AG10803 (cell line): ENCODE data around the gene RCL1.

Source experiments
- DNase-seq: peaks from one replicate; pipeline ENCODE4 v3.0.0; 2010; ENCODE audit warnings: low read depth
- H3K4me3 ChIP-seq: 2 replicates; pipeline ENCODE4 v1.5.1; 2011; ENCODE audit warnings: mild to moderate bottlenecking, low read length, control low read depth
- TF ChIP-seq, protein P1 (sequence below): conservative IDR thresholded peaks from 2 replicates; pipeline ENCODE4 v1.5.1; 2011; ENCODE audit warnings: mild to moderate bottlenecking, low read length, control low read depth, inconsistent platforms

The RCL1 gene

DNA sequence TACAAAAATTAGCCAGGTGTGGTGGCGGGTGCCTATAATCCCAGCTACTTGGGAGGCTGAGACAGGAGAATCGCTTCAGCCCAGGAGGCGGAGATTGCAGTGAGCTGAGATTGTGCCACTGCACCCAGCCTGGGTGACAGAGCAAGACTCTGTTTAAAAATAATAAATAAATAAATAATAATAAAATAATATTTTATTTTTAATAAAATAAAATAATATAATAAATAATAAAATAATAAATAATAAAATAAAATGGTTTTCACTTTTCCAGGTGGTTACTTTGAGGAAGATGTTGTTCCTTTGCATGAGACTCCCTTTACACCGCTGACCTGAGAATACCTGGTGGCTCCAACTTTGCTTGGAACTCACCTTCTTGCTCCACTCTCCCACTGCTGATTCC is 82.8 kb downstream of the RCL1 start:
- DNase-seq, result no peak
- H3K4me3 ChIP-seq, result no peak overlapping the region
- TF ChIP-seq, protein P1, sequence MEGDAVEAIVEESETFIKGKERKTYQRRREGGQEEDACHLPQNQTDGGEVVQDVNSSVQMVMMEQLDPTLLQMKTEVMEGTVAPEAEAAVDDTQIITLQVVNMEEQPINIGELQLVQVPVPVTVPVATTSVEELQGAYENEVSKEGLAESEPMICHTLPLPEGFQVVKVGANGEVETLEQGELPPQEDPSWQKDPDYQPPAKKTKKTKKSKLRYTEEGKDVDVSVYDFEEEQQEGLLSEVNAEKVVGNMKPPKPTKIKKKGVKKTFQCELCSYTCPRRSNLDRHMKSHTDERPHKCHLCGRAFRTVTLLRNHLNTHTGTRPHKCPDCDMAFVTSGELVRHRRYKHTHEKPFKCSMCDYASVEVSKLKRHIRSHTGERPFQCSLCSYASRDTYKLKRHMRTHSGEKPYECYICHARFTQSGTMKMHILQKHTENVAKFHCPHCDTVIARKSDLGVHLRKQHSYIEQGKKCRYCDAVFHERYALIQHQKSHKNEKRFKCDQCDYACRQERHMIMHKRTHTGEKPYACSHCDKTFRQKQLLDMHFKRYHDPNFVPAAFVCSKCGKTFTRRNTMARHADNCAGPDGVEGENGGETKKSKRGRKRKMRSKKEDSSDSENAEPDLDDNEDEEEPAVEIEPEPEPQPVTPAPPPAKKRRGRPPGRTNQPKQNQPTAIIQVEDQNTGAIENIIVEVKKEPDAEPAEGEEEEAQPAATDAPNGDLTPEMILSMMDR, result no peak

DNA sequence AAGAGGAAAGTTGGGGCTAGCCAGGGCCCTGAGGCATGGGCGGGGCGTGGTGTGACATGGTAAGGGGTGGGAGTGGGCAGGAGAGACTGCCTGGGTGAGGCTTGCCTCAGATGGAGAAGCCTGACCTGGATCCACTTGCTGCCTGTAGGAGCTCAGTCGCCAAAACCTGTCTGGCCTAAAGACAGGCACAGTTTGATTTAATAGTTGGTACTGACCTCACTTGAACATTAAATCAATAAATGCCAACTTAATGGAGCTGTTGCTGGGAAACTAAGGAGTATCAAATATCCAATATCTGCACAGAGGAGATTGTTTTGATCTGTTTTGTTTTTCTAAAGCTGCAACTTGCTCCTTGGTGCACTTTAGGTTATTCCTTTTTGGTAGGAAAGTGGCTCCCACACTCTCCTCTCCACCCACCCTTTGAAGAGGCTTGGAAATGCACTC is 86.4 kb downstream of the RCL1 start:
- no peak for DNase-seq
- TF ChIP-seq, protein P1, result no peak
- no peak overlapping the region for H3K4me3 ChIP-seq

DNA sequence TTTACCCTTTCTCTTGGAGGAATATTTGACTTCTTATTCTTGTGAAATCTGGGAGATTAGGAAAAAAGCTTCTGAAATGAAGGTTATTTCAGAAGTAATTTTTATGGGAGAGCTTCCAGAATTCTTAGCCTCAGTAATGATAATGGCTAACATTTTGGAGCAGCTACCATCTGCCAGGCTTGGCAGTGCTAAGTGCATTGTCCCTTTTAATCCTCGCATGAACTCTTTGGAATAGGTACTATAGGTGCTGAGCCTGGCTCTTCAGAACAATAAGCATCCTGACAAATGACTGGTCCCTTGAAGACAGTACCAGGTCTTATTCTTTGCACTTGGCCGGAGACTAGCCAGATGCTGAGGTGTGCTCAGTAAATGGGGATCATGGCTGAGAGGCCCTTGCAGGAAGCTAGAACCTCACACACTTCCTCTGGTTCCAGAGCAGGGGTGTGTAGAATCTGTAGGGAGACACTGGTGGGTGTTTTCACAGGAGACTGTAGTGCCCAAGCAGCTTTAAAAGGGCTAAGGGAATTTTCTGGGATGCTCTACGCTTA is 90.7 kb downstream of the RCL1 start:
- DNase-seq, result no peak
- TF ChIP-seq, protein P1, result no peak
- H3K4me3 ChIP-seq, result no peak overlapping the region

DNA sequence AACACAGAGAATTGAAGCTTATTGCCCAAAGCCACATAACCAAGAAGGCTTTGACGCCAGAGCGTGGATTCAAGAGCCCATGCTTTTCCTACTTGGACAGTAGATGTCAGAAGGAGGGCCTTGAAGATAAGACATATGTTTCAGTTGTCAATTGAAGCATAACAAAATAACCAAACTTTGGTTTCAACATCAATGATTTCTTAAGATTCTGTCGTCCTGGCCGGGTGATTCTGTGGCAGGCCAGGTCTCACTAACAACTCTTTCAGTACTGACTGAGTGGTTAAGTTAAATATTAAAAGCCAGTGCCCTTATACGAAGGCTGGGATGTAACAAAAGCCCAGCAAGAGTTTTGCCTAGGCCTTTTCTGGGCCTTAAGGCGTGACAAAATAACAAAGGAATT is 94.0 kb downstream of the RCL1 start:
- TF ChIP-seq, protein P1, result no peak
- peak; percentile 5 for DNase-seq
- H3K4me3 ChIP-seq, result no peak overlapping the region

DNA sequence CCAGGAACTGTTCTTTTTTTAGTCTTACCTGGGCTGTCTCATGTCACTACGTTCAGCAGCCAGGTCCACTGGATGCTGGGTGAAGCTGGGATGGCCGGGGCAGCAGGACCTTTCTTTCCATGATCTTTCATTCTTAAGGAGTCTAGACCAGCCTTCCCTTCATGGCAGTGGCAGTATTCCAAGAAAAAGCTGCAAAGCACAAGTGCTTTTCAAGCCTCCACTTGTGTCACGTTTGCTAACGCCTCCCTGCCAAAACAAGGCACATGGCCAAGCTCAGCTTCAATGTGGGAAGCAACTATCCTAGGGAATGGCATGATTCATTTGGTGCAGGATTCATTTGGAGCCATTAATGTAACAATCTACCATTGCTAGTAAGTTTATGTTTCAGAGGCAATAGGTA is 94.8 kb downstream of the RCL1 start:
- DNase-seq, result peak; percentile 80
- H3K4me3 ChIP-seq, result no peak overlapping the region
- TF ChIP-seq, protein P1, result no peak

DNA sequence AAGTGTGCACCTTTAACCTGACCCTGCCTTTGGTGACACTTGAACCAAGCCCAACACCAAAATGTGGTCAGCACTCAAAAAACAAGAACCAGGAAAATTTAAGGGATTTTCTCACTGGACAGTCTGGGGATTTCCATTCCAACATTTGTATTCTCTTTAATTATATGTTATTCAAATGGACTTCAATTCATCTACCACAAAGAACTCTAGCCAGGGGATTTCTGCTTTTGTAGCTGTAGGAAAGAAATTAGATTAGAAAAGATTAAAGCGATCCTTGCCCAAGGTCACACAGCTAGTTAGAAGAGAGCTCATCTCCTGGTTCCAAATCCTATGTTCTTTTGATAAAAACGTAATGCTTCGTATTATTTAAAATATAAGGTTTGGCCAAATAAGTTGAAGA is 97.5 kb downstream of the RCL1 start:
- TF ChIP-seq, protein P1, result no peak
- DNase-seq, result no peak
- no peak overlapping the region for H3K4me3 ChIP-seq

DNA sequence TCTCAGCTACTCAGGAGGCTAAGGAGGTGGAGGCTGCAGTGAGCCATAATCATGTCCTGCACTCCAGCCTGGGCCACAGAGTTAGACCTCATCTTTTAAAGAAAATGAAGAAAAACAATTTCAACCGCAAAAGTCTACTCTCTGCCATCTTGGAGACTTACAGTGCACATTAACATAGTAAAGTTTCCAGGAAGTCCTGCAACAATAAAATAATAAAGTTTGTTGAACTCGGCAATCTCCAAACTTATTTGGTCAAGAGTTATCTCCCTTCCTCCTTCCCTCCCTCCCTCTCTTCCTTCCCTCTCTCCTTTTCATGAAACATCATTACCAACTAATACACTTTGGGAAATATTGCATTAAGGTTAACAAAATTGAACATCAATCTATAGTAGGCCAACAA is 98.2 kb downstream of the RCL1 start:
- TF ChIP-seq, protein P1, result no peak
- DNase-seq, result no peak
- no peak overlapping the region for H3K4me3 ChIP-seq
